ENCODE results near the gene TSPAN15.

The TSPAN15 gene

DNA sequence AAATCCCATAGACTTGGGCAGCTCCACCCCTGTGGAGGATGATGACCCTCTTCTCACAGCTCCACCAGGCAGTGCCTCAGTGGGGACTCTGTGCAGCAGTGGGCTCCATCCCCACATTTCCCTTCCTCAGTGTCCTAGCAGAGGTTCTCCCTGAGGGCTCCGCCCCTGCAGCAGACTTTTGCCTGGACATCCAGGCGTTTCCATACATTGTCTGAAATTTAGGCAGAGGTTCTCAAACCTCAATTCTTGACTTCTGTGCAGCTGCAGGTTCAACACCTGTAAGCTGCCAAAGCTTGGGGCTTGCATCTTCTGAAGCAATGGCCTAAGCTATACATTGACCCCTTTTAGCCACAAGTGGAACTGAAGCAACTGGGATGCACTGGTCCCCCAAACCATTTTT is 90.2 kb downstream of the TSPAN15 start:
- H3F3A ChIP-seq (ENCODE audit: control insufficient read depth, insufficient read depth), result no peaks in the 10 kb centered on the region
- no peaks in the 10 kb centered on the region for H3K79me2 ChIP-seq (ENCODE audit: control insufficient read depth, low read length)
- H3K27me3 ChIP-seq (ENCODE audit: control insufficient read depth, low read length), result no peaks in the 10 kb centered on the region
- no peak overlapping the region for H3K27ac ChIP-seq (ENCODE audit: low read depth, low read length)
- peaks cover 15% of the 10 kb centered on the region for H3K9me3 ChIP-seq (ENCODE audit: control insufficient read depth, insufficient read depth, low read length)
- no peaks in the 10 kb centered on the region for H4K20me1 ChIP-seq (ENCODE audit: control insufficient read depth, insufficient read depth, low read depth, low read length)
- no peaks in the 10 kb centered on the region for H3K9me2 ChIP-seq (replicated peaks; ENCODE audit: control insufficient read depth, low read length)
- no peak for TF ChIP-seq CTCF (IDR thresholded peaks at IDR 0.05; ENCODE audit: low read depth, low read length, poor library complexity, severe bottlenecking)
- no peak for TF ChIP-seq EZH2phosphoT487 (IDR thresholded peaks at IDR 0.05; ENCODE audit: borderline replicate concordance, low read length)
- H3K36me3 ChIP-seq (ENCODE audit: control insufficient read depth, low read length), result no peaks in the 10 kb centered on the region
- H3K4me3 ChIP-seq (ENCODE audit: low read length), result no peak overlapping the region
- H3K4me2 ChIP-seq (ENCODE audit: low read length), result no peak overlapping the region
- H3K4me1 ChIP-seq (ENCODE audit: control insufficient read depth, low read length), result no peaks in the 10 kb centered on the region

DNA sequence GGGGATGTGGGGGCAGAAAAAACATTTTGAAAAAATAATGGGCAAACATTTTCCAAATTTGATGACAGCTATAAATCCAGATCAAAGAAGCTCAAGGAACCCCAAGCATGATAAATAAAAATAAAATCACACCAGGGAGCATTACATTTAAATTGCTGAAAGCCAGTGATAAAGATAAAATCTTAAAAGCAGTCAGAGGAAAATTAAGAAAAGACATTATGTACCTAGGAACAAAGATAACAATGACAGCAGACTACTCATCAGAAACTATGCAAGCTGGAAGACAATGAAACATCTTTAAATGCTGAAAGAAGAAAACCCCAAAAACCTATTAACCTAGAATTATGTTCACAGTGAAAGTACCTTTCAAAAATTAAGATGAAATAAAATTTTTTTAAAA is 98.7 kb downstream of the TSPAN15 start:
- H3K9me3 ChIP-seq (ENCODE audit: control insufficient read depth, insufficient read depth, low read length), result peaks cover 24% of the 10 kb centered on the region; the same call in 1 of the 2 replicates
- H3K4me2 ChIP-seq (ENCODE audit: low read length), result no peak overlapping the region
- H3K4me3 ChIP-seq (ENCODE audit: low read length), result no peak overlapping the region
- TF ChIP-seq EZH2phosphoT487 (IDR thresholded peaks at IDR 0.05; ENCODE audit: borderline replicate concordance, low read length) (no peak), CTCF (IDR thresholded peaks at IDR 0.05; ENCODE audit: low read depth, low read length, poor library complexity, severe bottlenecking) (no peak)
- H3K9me2 ChIP-seq (replicated peaks; ENCODE audit: control insufficient read depth, low read length), result no peaks in the 10 kb centered on the region
- no peaks in the 10 kb centered on the region for H3K4me1 ChIP-seq (ENCODE audit: control insufficient read depth, low read length)
- no peaks in the 10 kb centered on the region for H3K36me3 ChIP-seq (ENCODE audit: control insufficient read depth, low read length)
- H3F3A ChIP-seq (ENCODE audit: control insufficient read depth, insufficient read depth), result no peaks in the 10 kb centered on the region
- no peaks in the 10 kb centered on the region for H3K27me3 ChIP-seq (ENCODE audit: control insufficient read depth, low read length)
- H4K20me1 ChIP-seq (ENCODE audit: control insufficient read depth, insufficient read depth, low read depth, low read length), result no peaks in the 10 kb centered on the region
- no peak overlapping the region for H3K27ac ChIP-seq (ENCODE audit: low read depth, low read length)
- no peaks in the 10 kb centered on the region for H3K79me2 ChIP-seq (ENCODE audit: control insufficient read depth, low read length)

GRCh38 chr10:69552268-69552667 is 101.0 kb downstream of the TSPAN15 start:
- Histone ChIP-seq H3K4me3 (ENCODE audit: low read length) (no peak overlapping the region), H3K36me3 (ENCODE audit: control insufficient read depth, low read length) (no peaks in the 10 kb centered on the region), H3K4me2 (ENCODE audit: low read length) (no peak overlapping the region), H3K27me3 (ENCODE audit: control insufficient read depth, low read length) (no peaks in the 10 kb centered on the region), H3F3A (ENCODE audit: control insufficient read depth, insufficient read depth) (no peaks in the 10 kb centered on the region), H3K9me3 (ENCODE audit: control insufficient read depth, insufficient read depth, low read length) (peaks cover 24% of the 10 kb centered on the region; the same call in 1 of the 2 replicates), H3K4me1 (ENCODE audit: control insufficient read depth, low read length) (no peaks in the 10 kb centered on the region), H3K9me2 (replicated peaks; ENCODE audit: control insufficient read depth, low read length) (no peaks in the 10 kb centered on the region), H3K27ac (ENCODE audit: low read depth, low read length) (no peak overlapping the region), H3K79me2 (ENCODE audit: control insufficient read depth, low read length) (no peaks in the 10 kb centered on the region), H4K20me1 (ENCODE audit: control insufficient read depth, insufficient read depth, low read depth, low read length) (no peaks in the 10 kb centered on the region)
- TF ChIP-seq EZH2phosphoT487 (IDR thresholded peaks at IDR 0.05; ENCODE audit: borderline replicate concordance, low read length) (no peak), CTCF (IDR thresholded peaks at IDR 0.05; ENCODE audit: low read depth, low read length, poor library complexity, severe bottlenecking) (no peak)

All from DOHH2 (cell line).